Stimulated activated CD8-positive, alpha-beta memory T cell treated with anti-CD3 and anti-CD28 coated beads, Interleukin-15, amount 100 ng/mL, for 48 hours (primary cell): ENCODE data around the gene UQCC5.

Experiments used
- DNase-seq, 2 donors: peaks; one replicate each; pipeline ENCODE4 v3.0.0-alpha.2; 2020; ENCODE audit warnings: low read depth in 2 of 2

Gene UQCC5

DNA sequence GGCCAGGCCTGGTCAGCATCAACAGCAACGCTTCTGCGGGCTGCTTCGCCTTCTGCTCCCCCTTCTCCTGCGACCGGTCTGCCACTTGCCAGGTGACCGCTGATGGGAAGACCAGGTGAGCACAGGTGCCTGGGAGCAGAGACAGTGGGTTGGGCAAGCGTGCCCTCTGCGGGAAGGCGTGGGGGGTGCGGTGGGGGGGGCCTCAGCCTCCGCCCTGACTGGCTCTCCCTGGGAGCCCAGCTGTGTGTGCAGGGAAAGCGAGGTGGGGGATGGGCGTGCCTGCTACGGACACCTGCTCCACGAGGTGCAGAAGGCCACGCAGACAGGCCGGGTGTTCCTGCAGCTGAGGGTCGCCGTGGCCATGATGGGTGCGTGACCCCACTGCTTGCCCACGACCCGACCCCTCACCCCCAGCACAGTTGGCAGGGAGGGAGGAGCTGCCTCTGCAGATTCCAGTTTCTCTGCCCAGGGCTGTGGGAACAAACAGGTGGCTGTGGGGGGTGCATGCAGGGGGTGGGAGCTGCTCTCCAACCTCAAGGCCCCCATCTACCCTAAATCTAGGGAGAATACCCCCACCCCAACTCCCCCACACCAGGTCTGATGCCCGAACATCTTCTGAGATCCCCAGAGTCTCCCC, 32.5 kb upstream of the UQCC5 start:
- DNase-seq = no peak

DNA sequence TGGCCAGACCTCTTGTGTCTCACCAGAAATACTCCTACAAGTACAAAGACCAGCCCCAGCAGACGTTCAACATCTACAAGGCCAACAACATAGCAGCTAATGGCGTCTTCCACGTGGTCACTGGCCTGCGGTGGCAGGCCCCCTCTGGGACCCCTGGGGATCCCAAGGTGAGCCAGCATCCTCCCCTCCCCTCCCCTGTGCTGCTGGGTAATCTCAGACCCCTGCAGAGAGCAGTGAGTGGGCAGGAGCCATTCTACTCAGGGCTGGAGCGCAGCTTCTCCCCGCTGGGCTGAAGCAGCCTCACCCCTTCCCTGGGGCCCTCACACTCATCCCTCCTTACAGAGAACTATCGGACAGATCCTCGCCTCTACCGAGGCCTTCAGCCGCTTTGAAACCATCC, 31.4 kb upstream of the UQCC5 start:
- DNase-seq = no peak

DNA sequence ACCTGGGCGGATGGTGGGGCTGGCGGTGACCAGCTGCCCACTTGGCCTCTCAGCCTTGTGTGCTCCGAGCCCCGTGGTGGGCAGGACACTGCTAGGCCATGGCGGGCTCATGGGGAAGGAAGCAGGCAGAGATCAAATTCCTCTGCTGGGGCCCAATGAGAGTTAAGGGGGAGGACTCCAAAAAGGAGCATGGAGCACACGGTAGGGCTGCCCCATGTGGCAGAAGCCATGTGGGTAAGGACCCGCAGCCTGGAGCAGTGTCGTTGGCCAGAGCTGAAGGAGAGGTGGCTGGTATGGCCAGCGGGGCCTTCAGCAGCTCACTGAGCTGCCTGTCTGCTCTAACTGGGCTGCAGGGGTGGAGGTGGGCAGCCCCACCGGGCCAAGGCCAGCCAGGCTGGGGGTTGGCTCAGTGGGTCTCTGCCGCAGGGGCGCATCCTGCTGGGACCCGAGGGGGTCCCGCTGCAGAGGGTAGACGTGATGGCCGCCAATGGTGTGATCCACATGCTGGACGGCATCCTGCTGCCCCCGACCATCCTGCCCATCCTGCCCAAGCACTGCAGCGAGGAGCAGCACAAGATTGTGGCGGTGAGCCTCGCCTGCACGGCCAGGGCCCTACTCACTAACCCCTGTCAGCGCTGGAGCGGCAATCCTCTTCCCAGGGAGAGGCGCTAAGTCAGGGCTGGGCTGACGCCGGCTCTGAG, 30.0 kb upstream of the UQCC5 start:
- no peak for DNase-seq

DNA sequence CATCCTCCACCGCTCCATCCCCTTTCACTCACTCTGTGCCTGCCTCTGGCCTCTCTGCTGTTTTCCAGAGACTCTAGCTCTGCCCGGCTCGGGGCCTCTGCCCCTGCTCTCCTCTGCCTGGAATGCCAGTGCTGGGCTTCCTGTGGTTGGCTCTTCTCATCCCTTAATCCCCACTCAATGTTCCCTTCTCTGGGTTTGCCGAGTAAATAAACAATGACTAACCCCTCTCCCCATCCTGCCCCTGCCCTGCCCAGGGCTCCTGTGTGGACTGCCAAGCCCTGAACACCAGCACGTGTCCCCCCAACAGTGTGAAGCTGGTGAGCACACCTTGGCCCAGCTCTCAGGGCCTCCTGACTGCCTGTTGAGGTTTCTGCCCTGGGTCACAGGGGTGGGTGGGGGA, 29.0 kb upstream of the UQCC5 start:
- no peak for DNase-seq

DNA sequence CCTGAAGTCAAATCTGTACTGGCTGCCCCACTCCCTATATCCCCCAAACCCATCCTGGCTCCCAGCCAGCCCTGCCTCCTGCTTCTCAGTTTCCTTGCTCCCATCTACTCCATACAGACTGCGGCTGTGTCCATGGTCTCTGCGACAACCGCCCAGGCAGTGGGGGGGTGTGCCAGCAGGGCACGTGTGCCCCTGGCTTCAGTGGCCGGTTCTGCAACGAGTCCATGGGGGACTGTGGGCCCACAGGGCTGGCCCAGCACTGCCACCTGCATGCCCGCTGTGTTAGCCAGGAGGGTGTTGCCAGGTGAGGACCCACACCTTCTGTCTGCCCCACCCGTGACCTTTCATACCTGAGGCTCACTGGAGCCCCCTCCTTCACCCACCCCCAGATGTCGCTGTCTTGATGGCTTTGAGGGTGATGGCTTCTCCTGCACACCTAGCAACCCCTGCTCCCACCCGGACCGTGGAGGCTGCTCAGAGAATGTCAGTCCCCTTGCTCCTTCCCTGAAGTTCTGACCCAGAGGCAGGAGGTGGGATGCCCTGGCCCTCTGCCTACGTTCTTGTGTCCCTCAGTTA, 26.6 kb upstream of the UQCC5 start:
- no peak for DNase-seq

- DNase-seq = no peak
Observed at GRCh38 chr3:52511509-52511908, 24.9 kb upstream of the UQCC5 start.

- no peak for DNase-seq
Observed at GRCh38 chr3:52512105-52512504, 24.3 kb upstream of the UQCC5 start.

- no peak for DNase-seq
Observed at GRCh38 chr3:52512727-52513126, 23.7 kb upstream of the UQCC5 start.

DNA sequence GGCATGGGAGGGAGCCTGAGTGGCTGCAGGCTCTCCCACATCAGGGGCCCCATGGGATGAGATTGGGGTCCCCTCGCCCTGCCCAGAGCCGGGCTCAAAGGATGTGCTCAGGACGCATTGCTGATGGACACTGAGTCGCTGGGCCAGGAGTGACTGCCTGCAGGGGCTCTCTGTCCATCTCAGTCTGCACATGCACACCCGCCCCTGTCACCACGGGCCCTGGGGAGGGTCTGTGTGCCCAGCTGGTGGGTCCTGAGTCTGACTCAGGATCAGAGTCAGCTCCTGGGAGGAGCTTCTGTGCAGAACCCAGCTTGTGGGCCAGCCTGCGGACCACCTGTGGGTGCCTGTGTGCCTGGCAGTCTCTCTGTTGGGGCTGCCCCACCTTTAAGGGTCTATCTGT, 23.1 kb upstream of the UQCC5 start:
- DNase-seq = no peak

- no peak for DNase-seq
Observed at GRCh38 chr3:52514576-52514975, 21.8 kb upstream of the UQCC5 start.

DNA sequence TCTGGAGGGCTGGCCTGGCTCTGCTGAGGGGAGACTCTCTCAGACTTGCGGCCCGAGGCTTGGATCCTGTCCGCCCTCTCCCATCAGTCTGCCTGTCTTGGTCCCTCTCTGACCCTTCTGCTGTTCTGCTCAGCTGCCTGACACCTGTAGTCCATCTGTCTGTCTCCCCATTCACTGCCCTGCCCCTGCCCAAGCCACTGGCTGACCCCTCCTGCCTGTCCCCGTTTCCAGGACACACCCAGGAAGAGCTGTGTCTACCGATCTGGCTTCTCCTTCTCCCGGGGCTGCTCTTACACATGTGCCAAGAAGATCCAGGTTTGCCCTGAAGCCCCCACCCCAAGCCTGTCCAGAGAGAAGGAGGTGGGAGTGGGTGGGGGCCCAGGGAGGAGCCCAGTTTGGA, 21.2 kb upstream of the UQCC5 start:
- no peak for DNase-seq

DNA sequence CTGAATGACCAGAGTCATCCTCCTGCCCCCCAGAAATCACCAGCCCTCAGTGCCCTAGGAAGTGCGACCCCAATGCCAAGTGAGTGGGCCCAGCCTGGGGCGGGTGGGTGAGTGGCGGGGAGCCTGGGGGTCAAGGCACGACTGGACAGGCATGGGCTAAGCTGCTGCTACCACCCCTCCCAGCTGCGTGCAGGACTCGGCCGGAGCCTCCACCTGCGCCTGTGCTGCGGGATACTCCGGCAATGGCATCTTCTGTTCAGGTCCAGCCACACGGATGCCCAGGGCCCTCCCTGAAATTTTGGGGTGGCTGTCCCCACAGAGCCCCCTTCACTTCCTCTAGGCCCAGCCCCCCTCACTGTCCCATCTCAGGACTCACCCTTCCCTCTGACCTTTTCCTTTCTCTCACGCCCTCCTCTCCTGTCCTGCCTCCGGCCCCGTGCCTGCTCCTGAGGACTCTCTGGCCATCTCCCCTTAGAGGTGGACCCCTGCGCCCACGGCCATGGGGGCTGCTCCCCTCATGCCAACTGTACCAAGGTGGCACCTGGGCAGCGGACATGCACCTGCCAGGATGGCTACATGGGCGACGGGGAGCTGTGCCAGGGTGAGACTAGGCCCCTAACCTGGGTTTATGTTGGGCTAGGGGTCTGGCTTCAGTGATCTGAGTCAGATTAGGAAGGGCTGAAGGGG, 19.8 kb upstream of the UQCC5 start:
- DNase-seq = no peak

- no peak for DNase-seq
Observed at GRCh38 chr3:52517796-52518722, 18.3 kb upstream of the UQCC5 start.

GRCh38 chr3:52518723-52519444, 17.5 kb upstream of the UQCC5 start:
- DNase-seq = no peak

- DNase-seq = no peak
Observed at GRCh38 chr3:52519445-52520140, 16.8 kb upstream of the UQCC5 start.

DNA sequence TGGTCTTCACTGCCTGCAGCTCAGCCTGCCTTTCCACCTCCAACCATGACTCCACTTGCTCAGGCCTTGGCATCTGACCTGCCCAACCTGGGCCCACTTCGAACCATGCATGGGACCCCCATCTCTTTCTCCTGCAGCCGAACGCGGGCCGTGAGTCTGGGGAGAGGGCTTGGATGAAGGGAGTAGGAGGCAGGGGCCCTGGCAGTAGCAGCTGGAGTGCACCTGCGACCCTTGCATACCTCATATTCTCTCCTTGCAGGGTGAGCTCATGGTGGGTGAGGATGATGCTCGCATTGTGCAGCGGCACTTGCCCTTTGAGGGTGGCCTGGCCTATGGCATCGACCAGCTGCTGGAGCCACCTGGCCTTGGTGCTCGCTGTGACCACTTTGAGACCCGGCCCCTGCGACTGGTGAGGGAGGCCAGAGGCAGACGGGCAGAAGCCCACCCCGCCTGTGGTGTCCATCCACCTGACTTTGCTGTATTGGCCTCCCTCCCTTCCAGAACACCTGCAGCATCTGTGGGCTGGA, 16.2 kb upstream of the UQCC5 start:
- DNase-seq = no peak

DNA sequence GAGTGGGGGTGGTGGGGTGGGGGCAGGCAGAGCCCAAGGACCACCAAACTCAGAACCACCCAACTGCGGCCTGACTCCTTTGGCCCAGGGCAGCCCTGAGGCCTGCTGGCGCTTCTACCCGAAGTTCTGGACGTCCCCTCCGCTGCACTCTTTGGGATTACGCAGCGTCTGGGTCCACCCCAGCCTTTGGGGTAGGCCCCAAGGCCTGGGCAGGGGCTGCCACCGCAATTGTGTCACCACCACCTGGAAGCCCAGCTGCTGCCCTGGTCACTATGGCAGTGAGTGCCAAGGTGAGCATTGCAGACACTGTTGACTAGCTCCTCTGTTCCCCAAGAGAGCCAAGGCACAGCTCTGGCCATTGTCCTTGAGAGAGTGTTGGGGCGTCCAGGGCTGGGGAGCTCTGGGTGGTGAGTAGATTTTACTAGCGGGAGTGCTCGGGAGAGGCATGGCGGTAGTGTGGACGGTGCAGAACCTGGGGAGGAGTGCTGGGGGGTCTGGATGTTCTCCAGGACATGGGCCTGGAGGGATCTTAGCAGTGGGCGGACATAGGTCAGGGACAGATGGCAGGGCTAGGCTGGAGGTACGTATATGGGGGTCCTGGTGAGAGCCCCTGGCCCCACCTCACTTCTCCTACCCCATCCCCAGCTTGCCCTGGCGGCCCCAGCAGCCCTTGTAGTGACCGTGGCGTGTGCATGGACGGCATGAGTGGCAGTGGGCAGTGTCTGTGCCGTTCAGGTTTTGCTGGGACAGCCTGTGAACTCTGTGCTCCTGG, 15.5 kb upstream of the UQCC5 start:
- DNase-seq = no peak

- DNase-seq = no peak
Observed at GRCh38 chr3:52521488-52521824, 14.9 kb upstream of the UQCC5 start.

- DNase-seq = no peak
Observed at GRCh38 chr3:52521881-52522650, 14.3 kb upstream of the UQCC5 start.
